Natural killer cell (primary cell): ENCODE measurements around the gene SPIB. TPM values are rescaled to one million over a fixed set of nuclear protein-coding genes. Genes with fewer than 3 reads are reported as not detected.

Experiments used
- ATAC-seq, 3 donors: fragments of 150-1000 bp in 2 of 3; fragments of 200-7000 bp in 1 of 3; cut with Tn5 transposase; 1 replicate in 1 of 3; 2 replicates in 2 of 3; pipeline ENCODE4 v1.10.0; 2021; ENCODE audit warnings: mild to moderate bottlenecking in 2 of 3, moderate library complexity in 2 of 3
- DNase-seq, 2 donors: peaks; one replicate each; pipeline versions ENCODE4 v3.0.0 to v3.0.0-alpha.2; 2013 to 2021; ENCODE audit warnings: mixed read lengths in 1 of 2
- H3K27ac ChIP-seq: one replicate; pipeline ENCODE4 v1.5.1; 2013; ENCODE audit warnings: mild to moderate bottlenecking, low read length
- H3K27me3 ChIP-seq: one replicate; pipeline ENCODE4 v1.6.1; 2013; ENCODE audit warnings: low read length; ENCODE audit not compliant: control insufficient read depth, insufficient read depth
- H3K36me3 ChIP-seq: one replicate; pipeline ENCODE4 v1.6.1; 2013; ENCODE audit warnings: low read length; ENCODE audit not compliant: control insufficient read depth, insufficient read depth
- H3K4me1 ChIP-seq: one replicate; pipeline ENCODE4 v1.6.1; 2013; ENCODE audit warnings: low read length; ENCODE audit not compliant: control insufficient read depth, insufficient read depth
- H3K4me3 ChIP-seq: one replicate; pipeline ENCODE4 v1.5.1; 2013; ENCODE audit warnings: low read length
- H3K9me3 ChIP-seq: one replicate; pipeline ENCODE4 v1.6.1; 2013; ENCODE audit warnings: low read length; ENCODE audit not compliant: control insufficient read depth, insufficient read depth
- H3K27ac Mint-ChIP-seq, 2 donors: one replicate each; pipeline ENCODE4 v1.8.0; 2022; ENCODE audit warnings: mild to moderate bottlenecking in 2 of 2, mixed read lengths in 2 of 2, moderate library complexity in 1 of 2
- H3K27me3 Mint-ChIP-seq, 2 donors: one replicate each; pipeline ENCODE4 v1.8.0; 2022; ENCODE audit warnings: low read depth in 2 of 2, mixed read lengths in 2 of 2
- H3K36me3 Mint-ChIP-seq: one replicate; pipeline ENCODE4 v1.8.0; 2022; ENCODE audit warnings: mixed read lengths
- H3K4me1 Mint-ChIP-seq, 2 donors: one replicate each; pipeline ENCODE4 v1.8.0; 2022; ENCODE audit warnings: mixed read lengths in 2 of 2
- H3K4me3 Mint-ChIP-seq: one replicate; pipeline ENCODE4 v1.8.0; 2022; ENCODE audit warnings: mild to moderate bottlenecking, moderate library complexity, mixed read lengths
- H3K9me3 Mint-ChIP-seq, 2 donors: one replicate each; pipeline ENCODE4 v1.8.0; 2022; ENCODE audit warnings: mixed read lengths in 2 of 2
- WGBS: methylation state at CpG from one replicate; pipeline ENCODE4 v1.1.7; 2013; ENCODE audit warnings: missing lambda C conversion rate; ENCODE audit not compliant: insufficient coverage; 5-methylcytosine and 5-hydroxymethylcytosine counted together
- intact Hi-C: fragments of 100-400 bp; cut with micrococcal nuclease; formaldehyde crosslinking; loops from one replicate; pipeline ENCODE4 v1.14.2; 2022
- total RNA-seq, 4 donors: library from RNA; stranded (reverse); fragments of 120-200 nt in 1 of 4; gene quantifications; one replicate each; pipeline versions ENCODE4 v1.2.3 to v1.2.4, GENCODE V29; 2013 to 2022
- TF ChIP-seq, protein P1 (sequence below): fragments of 200-600 bp; IDR thresholded peaks from one replicate; pipeline ENCODE4 v1.8.0; 2022; ENCODE audit warnings: antibody characterized with exemption

The SPIB gene
- total RNA-seq, 3 donors from 2014 or later (not counting 1 experiment from before 2014, with no cell fraction given) = 0.77 to 2.8 (median 0.78) TPM

DNA sequence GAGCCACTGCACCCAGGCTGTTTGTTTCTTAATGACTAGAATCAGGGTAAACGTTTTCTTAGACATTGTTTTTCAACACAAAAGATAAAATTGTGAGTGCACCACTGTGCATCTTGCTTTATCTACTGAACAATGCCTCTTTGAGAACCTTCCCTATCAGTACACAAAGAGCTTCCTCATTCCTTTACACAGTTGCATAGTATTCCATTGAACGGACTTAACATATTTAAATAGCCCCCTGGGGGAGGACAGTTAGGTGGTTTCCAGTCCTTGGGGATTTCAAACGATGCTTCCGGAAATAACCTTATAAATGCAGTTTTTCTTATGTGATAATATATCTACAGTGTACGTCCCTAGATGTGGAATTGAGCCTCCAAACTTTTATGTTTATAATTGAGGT, 26.0 kb upstream of the SPIB start:
- no peaks in the 10 kb centered on the region for H3K27me3 ChIP-seq
- DNase-seq (no peak), ATAC-seq (no peak)
- Mint-ChIP-seq H3K9me3 (no peaks in the 10 kb centered on the region), H3K4me1 (peaks cover 0 to under 1% of the 10 kb centered on the region in 2 donors), H3K4me3 (no peak overlapping the region), H3K27ac (no peak overlapping the region), H3K27me3 (no peaks in the 10 kb centered on the region), H3K36me3 (no peaks in the 10 kb centered on the region)
- H3K4me3 ChIP-seq = no peak overlapping the region
- H3K36me3 ChIP-seq = no peaks in the 10 kb centered on the region
- H3K4me1 ChIP-seq = no peaks in the 10 kb centered on the region
- no peak overlapping the region for H3K27ac ChIP-seq
- TF ChIP-seq, protein P1, sequence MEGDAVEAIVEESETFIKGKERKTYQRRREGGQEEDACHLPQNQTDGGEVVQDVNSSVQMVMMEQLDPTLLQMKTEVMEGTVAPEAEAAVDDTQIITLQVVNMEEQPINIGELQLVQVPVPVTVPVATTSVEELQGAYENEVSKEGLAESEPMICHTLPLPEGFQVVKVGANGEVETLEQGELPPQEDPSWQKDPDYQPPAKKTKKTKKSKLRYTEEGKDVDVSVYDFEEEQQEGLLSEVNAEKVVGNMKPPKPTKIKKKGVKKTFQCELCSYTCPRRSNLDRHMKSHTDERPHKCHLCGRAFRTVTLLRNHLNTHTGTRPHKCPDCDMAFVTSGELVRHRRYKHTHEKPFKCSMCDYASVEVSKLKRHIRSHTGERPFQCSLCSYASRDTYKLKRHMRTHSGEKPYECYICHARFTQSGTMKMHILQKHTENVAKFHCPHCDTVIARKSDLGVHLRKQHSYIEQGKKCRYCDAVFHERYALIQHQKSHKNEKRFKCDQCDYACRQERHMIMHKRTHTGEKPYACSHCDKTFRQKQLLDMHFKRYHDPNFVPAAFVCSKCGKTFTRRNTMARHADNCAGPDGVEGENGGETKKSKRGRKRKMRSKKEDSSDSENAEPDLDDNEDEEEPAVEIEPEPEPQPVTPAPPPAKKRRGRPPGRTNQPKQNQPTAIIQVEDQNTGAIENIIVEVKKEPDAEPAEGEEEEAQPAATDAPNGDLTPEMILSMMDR = no peak
- intact Hi-C loops = no loop called here
- 86% methylated on average over 3 of the region's 5 CpGs for WGBS
- no peaks in the 10 kb centered on the region for H3K9me3 ChIP-seq

DNA sequence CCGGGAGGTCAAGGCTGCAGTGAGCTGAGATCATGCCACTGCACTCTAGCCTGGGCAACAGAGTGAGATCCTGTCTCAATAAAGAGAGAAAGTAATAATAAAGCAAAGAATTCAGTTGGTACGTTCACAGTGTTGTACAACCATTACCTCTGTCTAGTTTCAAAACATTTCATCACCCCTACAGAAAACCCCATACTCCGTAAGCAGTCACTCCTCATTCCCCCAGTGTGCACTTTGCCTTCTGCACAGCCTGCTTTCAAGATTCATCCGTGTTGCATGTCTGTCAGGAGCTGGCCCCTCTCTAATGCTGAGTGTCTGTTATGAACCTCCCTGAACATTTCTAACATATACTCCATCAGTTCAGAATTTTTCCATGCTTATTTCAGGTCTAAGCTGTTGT, 25.1 kb upstream of the SPIB start:
- H3K36me3 Mint-ChIP-seq = no peaks in the 10 kb centered on the region
- H3K4me3 Mint-ChIP-seq = no peak overlapping the region
- no peak overlapping the region for H3K4me3 ChIP-seq
- no peaks in the 10 kb centered on the region for H3K9me3 ChIP-seq
- H3K4me1 ChIP-seq = no peaks in the 10 kb centered on the region
- TF ChIP-seq, protein P1 = no peak
- no peaks in the 10 kb centered on the region for H3K36me3 ChIP-seq
- intact Hi-C loops = no loop called here
- H3K27me3 Mint-ChIP-seq = no peaks in the 10 kb centered on the region
- H3K4me1 Mint-ChIP-seq = no peaks in the 10 kb centered on the region
- no peak overlapping the region for H3K27ac ChIP-seq
- no peaks in the 10 kb centered on the region for H3K9me3 Mint-ChIP-seq
- ATAC-seq (no peak), DNase-seq (no peak)
- H3K27ac Mint-ChIP-seq = no peak overlapping the region
- H3K27me3 ChIP-seq = no peaks in the 10 kb centered on the region
- WGBS = 99% methylated on average over 4 of the region's 4 CpGs

DNA sequence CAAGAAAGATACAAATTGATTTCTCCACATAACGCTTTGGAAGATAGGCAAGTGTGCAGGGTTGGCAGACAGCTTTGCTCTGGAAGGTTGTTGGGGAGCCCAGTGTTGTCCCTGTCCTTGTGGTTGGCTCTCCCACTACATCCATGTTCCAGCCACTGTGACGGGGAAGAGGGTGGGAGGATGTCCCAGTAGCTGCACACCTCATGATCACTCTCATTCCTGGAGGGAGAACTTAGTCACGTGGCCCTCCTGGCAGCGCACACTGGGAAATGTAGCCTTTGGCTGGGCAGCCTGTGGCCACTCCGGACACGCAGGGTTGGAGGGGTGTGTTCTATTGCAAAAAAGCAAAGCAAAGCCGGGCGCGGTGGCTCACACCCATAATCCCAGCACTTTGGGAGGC, 24.7 kb upstream of the SPIB start:
- H3K27me3 ChIP-seq = no peaks in the 10 kb centered on the region
- no peak overlapping the region for H3K4me3 Mint-ChIP-seq
- ATAC-seq (no peak), DNase-seq (no peak)
- H3K4me1 ChIP-seq = no peaks in the 10 kb centered on the region
- H3K9me3 Mint-ChIP-seq = no peaks in the 10 kb centered on the region
- no peaks in the 10 kb centered on the region for H3K27me3 Mint-ChIP-seq
- intact Hi-C loops = no loop called here
- TF ChIP-seq, protein P1 = no peak
- H3K4me1 Mint-ChIP-seq = no peaks in the 10 kb centered on the region
- no peak overlapping the region for H3K27ac Mint-ChIP-seq
- no peaks in the 10 kb centered on the region for H3K36me3 Mint-ChIP-seq
- H3K9me3 ChIP-seq = no peaks in the 10 kb centered on the region
- WGBS = 97% methylated on average over 9 of the region's 9 CpGs
- H3K4me3 ChIP-seq = no peak overlapping the region
- H3K27ac ChIP-seq = no peak overlapping the region
- H3K36me3 ChIP-seq = no peaks in the 10 kb centered on the region

DNA sequence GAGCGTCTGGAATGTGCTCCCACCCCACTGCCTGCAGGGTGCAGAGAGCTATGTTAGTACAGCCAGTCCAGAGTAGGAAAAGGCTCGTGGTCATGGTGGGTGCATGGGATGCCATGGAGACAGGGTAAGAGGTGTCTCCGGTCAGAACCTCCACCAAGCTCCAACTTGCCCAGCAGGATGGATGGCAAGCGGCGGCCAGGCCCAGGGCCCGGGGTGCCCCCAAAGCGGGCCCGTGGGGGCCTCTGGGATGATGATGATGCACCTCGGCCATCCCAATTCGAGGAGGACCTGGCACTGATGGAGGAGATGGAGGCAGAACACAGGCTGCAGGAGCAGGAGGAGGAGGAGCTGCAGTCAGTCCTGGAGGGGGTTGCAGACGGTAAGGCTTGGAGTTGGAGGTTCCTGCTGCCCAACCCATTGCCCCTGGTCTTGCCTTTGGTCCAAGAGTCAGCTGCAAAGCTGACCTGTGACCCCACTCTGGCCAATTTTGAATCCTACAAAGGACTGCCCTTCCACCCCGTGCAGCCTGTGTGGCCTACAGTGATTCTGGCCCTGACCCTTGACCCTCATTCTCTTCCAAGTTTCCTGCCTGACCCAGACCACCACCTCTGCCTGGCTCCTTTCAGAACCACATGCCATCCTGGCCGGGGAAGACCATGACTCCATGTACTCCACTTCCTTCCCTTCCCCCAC, 19.9 kb upstream of the SPIB start:
- H3K9me3 ChIP-seq = no peaks in the 10 kb centered on the region
- intact Hi-C loops = no loop called here
- H3K4me1 ChIP-seq = no peaks in the 10 kb centered on the region
- no peak overlapping the region for H3K27ac ChIP-seq
- peak overlapping the region in 1 of 2 donors; percentile 63 for H3K27ac Mint-ChIP-seq
- H3K27me3 ChIP-seq = no peaks in the 10 kb centered on the region
- no peaks in the 10 kb centered on the region for H3K4me1 Mint-ChIP-seq
- ATAC-seq (no peak), DNase-seq (no peak)
- TF ChIP-seq, protein P1 = no peak
- H3K36me3 ChIP-seq = peaks cover 6% of the 10 kb centered on the region
- H3K4me3 ChIP-seq = no peak overlapping the region
- H3K4me3 Mint-ChIP-seq = no peak overlapping the region
- WGBS = 96% methylated on average over 13 of the region's 13 CpGs
- H3K36me3 Mint-ChIP-seq = no peaks in the 10 kb centered on the region
- H3K27me3 Mint-ChIP-seq = no peaks in the 10 kb centered on the region
- no peaks in the 10 kb centered on the region for H3K9me3 Mint-ChIP-seq
